ENCODE data around the gene LFNG. TPM values are rescaled to one million over a fixed set of nuclear protein-coding genes. Genes with fewer than 3 reads are reported as not detected.

Gene LFNG
- total RNA-seq, 1 experiment from 2014 or later, result 5.6 TPM

DNA sequence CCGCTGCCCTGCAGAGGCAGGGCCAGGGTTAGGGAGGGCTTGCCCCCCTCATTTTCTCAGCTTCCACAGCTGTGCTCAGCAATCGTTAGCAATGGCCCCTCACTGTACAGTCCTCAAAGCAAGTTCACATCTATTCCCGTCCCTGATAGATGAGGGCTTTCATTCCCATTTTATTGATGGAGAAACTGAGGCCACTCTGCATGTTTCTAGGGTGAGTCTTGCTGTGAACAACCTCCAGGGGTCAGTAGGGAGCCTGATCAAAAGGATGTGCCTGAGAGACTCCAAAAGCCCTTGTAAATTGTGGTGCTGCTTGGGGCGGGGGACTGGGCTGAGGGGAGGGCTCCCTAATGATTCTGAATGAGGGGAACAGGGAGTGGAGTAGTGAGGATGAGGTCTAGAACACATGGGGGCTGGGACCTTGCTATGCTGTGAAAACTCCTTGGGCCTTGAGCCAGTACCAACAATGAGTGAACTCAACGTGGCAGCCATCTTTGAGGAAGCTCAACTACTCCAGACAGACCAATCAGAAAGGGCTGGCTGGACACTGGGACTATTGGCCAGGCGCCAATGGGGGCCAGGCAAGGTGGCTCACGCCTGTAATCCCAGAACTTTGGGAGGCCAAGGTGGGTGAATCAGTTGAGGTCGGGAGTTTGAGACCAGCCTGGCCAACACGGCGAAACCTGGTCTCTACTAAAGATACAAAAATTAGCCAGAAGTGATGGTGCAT, 36.7 kb upstream of the LFNG start:
- in situ Hi-C loops (cut with HindIII; ENCODE audit: low sequenced_read_pairs), result no loop called here
- DNase-seq (ENCODE audit: low spot score), result no peak

DNA sequence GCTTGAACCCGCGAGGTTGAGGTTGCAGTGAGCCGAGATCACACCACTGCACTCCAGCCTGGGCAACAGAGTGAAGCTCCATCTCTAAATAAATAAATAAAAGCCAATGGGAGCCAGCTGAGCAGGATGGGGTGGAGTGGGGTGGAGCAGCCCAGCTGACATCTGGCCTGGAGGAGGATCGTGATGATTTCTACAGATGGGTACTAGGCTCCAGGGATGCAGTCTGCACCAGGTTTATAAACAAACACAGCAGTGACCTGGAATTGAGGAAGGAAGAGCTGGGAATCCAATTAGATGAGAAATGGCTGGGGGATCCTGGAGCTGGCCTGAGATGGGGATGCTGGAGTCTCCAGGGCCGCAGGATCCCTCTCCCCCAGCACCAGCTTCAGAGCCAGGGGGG, 36.1 kb upstream of the LFNG start:
- in situ Hi-C loops (cut with HindIII; ENCODE audit: low sequenced_read_pairs), result no loop called here
- no peak for DNase-seq (ENCODE audit: low spot score)

DNA sequence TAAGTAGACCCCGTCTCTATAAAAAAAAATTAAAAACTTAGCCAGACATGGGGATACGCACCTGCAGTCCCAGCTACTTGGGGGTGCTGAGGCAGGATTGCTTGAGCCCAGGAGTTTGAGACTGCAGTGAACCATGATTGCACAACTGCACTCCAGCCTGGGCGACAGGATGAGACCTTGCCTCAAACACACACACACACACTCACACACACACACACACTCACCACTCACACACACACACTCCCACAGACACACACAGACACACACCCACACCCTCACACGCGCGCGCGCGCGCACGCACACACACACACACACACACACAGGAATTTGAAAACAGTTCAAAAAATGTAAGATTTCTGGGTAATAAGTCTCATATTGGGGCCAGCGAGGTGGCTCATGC, 34.7 kb upstream of the LFNG start:
- in situ Hi-C loops (cut with HindIII; ENCODE audit: low sequenced_read_pairs), result no loop called here
- DNase-seq (ENCODE audit: low spot score), result no peak

DNA sequence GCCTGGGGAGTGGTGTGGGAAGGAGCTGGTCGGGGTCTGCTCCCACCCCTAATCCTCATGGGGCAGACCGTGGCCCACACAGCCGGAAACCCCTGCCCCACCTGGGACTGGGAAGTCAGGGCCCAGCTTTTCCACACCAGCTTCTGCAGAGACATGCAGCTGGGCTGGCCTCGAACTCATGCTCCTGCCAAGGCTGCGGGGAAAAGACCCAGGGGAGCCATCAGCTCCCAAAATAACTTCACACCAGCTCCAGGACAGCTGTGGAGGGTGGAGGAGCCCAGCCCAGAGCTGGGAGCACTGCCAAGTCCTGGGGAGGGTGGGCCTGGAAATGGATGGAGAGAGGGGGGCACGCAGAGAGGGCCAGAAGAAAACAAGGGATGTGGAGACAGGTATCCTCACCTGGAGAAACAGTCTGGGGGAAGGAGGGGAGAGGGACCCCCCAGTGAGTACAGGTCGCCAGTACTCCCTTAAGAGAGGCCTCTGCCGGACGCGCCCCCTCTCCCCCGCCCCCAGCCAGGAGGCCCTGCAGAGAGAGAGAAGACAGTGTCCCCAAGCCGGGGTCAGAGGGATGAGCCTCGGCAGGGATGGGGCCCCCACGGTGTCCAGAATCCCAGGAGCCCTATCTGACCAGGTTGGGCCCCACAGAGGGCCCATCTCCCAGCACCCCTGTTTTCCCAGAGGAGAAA, 31.8 kb upstream of the LFNG start:
- DNase-seq (ENCODE audit: low spot score), result no peak
- in situ Hi-C loops (cut with HindIII; ENCODE audit: low sequenced_read_pairs), result no loop called here

DNA sequence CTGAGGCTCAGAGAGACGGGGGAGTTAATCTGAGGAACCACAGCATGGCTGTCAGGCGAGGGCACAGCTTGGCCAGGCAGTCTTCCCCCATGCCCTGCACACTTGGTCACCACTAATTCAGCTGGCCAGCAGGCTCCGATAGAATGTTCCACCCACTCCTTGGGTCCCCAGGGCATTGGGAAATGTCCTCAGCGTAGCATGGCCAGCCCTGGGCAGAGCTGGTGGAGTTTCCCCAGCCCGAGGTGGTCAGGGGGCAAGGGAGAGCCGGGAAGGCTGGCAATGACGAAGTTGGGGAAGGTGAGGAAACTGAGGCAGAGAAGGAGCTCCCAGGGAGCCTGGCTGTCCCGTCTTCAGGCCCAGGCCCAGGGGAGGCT, 31.3 kb upstream of the LFNG start:
- in situ Hi-C loops (cut with HindIII; ENCODE audit: low sequenced_read_pairs), result no loop called here

DNA sequence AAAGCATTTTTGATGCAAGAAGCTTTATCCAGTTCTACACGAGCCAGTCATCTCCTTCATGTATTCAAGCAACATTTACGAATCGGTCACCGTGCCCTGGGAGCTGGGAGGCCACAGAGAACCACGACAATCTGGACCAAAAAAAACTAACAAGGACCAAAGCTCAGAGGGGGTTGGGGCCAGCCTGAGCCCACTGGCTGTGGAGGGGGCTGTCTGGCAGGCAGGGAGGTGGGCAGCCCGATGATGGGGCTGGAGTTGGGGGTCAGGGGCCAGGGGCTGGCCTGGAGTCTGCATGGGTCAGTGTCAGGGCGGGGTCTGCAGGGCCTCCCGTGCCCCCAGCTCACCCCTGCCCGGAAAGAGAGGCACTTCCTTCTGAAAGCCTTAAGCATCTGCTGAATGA, 30.9 kb upstream of the LFNG start:
- DNase-seq (ENCODE audit: low spot score), result no peak
- in situ Hi-C loops (cut with HindIII; ENCODE audit: low sequenced_read_pairs), result no loop called here

More for the DNA sequence above, 31.3 kb upstream of the LFNG start:
- DNase-seq (ENCODE audit: low spot score), result no peak

DNA sequence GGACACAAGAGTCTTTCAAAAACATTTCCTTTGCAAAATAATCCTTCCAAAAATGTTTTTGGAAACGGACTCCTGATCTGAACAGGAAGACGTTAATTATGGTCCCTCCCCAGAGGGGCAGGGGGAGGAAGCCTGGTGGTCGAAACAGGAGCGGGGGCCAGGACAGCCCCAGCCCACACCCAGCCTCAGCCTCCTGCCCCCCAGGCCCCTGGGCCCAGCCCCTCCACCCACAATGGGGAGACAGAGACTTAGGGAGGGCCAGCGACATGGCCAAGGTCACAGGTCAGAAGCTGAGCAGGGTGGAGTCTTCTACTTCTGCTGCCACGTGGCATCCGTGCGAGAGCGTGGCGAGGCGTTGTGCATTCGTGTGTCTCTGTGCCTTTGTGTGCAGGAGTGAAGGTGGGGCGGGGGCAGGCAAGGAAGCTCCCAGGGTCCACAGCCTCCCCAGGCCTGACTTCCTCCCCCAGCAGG, 29.4 kb upstream of the LFNG start:
- no peak for DNase-seq (ENCODE audit: low spot score)
- in situ Hi-C loops (cut with HindIII; ENCODE audit: low sequenced_read_pairs), result no loop called here

DNA sequence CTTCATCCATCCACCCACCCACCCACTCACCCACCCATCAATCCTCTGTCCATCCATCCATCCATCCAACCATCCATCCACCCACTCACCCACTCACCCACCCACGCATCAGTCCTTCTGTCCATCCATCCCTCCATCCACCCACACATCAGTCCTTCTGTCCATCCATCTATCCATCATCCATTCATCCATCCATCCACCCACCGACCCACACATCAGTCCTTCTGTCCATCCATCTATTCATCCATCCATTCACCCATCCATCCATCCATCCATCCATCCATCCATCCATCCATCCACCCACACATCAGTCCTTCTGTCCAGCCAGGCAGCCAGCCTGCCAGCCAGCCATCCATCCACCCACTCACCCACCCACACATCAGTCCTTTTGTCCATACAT, 27.5 kb upstream of the LFNG start:
- in situ Hi-C loops (cut with HindIII; ENCODE audit: low sequenced_read_pairs), result no loop called here
- no peak for DNase-seq (ENCODE audit: low spot score)

DNA sequence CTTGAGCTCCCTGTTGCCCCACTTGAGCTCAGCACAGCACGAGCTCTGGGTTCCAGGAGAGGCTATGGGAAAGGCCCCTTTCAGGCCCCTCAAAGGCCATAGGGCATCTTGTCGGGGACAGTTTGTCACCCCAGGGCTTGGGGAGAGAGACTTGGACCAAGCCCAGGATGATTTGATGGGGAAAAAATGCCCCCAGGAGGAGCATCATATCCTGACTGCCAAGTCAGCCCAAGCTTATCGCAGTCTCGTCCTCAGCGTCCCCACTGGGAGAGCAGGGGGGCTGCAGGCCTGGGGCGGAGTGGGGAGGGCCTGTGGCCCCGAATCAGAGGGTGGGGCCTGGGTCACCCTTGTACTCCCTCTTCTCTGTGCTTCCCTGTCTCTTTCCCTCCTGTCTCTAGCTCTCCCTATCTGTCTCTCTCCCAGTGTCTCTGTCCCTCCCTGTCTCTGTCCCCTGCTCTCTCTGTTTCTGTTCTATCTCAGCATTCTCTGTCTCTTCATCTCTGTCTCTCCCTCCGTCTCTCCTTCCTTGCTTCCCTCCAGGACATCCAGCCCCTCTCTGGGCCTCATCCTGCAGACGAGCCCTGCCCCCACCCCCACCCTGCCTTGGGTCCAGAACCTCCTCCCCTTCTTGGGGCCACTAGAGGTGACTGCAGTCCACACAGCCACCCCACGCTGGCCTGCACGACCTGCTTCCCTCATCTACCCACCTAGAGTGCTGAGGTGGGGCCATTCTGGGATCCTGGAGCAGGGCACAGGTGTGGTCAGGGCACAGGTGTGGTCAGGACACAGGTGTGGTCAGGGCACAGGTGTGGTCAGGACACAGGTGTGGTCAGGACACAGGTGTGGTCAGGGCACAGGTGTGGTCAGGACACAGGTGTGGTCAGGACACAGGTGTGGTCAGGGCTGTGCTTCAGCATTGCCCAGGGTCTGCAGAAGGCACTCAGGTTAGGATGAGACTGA, 26.1 kb upstream of the LFNG start:
- DNase-seq (ENCODE audit: low spot score), result no peak
- in situ Hi-C loops (cut with HindIII; ENCODE audit: low sequenced_read_pairs), result no loop called here

DNA sequence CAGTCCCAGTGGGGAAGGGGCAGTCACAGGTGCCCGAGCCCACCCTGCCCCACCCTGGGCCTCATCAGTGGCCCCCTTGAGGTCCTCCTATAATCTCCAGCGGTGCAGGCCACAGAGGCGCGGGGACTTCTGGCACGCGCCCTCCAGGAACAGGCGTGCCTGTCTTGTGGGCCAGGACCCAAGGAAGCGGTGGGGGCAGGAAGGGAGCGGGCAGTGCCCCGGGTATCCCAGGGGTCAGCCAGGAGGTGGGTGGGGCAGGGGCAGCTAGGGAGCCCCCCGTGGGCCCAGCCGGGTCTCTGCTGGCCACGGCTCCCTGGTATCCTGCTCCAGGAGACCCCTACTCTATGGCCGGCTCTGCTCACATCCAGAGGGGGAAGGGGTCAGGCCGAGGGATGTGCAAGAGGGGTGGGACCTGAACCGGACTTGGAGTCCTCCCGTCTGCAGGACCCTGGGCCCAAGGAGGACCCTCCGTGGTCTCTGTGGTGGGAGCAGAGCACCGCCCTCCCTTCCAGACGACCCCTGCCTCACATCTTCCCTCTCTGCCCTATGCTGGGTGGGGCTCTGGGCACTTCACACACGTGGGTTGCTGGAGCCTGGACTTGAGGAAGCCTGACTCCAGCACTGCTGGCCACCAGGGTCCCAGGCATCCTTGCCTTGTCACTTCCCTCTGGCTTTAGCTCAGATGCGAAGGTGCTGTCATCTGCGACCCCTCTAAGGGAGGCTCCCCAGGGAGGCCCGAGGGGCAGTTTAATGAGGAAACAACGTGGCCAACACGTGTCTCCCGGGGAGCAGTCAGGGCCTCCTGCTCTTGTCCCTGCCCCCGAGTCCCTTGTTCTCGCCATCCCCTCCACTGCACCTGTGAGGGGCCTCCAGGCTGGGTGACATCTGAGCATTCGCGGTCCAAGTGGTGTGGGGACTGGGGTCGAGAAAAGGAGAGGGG, 25.1 kb upstream of the LFNG start:
- DNase-seq (ENCODE audit: low spot score), result no peak

DNA sequence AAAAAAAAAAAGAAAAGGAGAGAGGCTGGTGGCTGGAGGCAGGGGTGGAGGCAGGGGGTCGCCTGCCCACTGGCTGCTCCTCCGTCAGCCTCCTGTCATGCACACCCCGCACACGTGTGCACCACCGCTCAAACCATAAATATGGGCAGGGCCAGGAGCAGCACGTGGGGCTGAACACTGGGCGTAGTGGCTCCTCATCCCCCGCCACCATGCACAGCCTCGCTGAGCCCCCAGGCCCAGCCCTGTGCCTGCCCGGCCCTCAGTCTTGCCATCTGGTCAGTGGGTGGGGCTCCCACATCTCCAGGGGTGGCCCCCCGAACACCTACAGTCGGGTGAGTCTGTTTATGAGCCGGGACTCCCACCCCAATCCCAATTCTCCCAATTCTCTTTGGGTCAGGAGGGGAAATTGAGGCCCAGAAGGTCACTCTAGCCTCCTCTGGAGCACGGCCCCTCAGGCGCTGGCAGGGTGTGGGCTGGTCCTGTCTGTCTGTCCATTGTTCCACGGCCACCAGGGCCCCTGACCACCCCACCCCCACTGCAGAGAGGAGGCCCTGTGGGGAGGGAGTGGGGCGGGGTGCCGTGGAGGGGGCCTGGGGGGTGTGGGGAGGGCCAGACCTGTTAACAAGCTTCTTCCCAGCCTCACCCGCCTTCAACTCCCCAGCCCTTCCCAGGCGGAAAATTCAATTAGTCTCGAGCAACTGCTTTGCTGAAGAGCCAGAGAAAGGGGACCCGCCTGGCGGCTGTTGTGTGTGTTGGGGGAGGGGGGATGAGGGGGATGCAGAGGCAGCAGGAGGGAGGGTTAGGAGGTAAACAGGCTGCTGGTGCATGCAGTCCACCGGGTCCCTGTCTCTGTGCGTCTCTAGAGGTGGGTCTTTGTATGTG, 23.9 kb upstream of the LFNG start:
- no peak for DNase-seq (ENCODE audit: low spot score)

More for the DNA sequence above, 25.1 kb upstream of the LFNG start:
- in situ Hi-C loops (cut with HindIII; ENCODE audit: low sequenced_read_pairs), result no loop called here

DNA sequence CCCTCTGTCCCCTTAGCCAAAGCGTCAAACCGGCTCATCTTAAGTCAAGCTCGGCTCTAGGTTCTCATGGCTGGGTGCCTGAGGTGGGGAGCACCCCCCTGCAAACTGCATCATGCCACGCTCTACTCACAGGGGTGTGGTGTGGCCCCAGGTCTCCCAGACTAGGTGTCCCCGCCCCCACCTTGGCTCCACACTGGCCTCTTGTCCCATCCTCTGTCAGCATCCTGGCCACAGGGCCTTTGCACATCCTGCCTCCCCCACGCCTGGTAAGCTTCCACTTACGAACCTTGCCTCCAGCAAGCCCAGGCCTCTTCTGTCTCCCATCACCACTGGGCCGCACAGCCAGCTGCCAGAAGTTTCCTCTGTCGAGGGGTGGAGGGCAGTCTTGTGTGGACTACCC, 23.2 kb upstream of the LFNG start:
- in situ Hi-C loops (cut with HindIII; ENCODE audit: low sequenced_read_pairs), result no loop called here
- DNase-seq (ENCODE audit: low spot score), result no peak

More for the DNA sequence above, 23.9 kb upstream of the LFNG start:
- in situ Hi-C loops (cut with HindIII; ENCODE audit: low sequenced_read_pairs), result no loop called here

DNA sequence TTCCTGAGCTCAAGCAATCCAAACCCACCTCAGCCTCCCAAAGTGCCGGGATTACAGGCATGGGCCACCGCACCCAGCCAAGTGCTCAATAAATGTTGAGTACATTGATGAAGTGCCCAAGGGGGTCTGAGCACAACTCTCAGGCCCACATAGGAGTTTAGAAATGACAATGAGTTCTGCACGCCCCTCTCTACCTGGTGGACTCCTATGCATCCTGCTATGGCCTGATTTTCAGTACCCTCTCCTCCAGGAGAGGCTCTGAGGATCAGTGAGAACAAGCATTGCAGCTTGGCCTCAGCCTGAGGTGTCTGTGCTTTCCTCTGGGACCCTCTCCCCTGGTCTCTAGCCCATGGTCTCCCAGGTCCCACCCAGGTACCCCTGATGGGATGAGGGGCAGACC, 22.5 kb upstream of the LFNG start:
- no peak for DNase-seq (ENCODE audit: low spot score)
- in situ Hi-C loops (cut with HindIII; ENCODE audit: low sequenced_read_pairs), result no loop called here

DNA sequence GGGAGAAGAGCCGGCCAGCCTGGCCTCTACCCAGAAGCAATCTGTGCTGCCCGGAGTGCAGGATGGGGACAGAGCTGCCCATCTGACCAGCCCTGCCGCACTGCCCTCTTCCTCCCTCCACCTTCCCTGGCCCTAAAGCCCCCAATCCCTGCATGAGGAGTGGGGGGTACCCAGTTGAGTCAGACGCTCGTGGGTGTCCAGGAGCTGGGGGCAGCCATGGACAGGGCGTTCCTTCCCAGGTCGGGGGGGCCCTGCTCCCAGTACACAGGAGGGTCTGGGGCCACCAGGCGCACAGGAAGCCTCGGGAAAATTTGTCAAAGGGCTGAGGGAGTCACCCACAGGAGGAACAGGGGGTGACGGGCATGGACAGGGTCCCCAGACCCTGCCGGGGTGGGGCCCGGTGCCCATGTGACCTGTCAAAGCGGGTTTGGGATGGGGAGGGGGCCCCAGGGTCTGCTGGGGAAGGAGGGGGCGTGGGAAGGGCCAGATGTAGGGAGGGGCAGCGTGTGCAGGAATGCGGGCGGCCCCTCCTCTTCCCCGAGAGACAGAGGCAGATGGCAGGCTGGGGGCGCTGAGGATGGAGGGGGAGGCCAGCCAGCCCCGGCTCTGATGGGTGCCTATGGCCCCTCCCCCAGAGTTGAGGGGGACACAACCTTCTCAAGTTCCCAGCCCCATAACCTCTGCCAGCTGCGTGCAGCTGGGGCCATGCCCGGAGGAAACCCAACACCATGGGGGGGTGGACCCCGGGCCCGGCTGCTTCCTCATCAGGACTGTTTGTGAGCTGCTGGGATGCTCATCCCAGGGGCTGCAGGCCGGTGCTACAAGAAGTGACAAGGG, 21.9 kb upstream of the LFNG start:
- in situ Hi-C loops (cut with HindIII; ENCODE audit: low sequenced_read_pairs), result no loop called here
- no peak for DNase-seq (ENCODE audit: low spot score)

DNA sequence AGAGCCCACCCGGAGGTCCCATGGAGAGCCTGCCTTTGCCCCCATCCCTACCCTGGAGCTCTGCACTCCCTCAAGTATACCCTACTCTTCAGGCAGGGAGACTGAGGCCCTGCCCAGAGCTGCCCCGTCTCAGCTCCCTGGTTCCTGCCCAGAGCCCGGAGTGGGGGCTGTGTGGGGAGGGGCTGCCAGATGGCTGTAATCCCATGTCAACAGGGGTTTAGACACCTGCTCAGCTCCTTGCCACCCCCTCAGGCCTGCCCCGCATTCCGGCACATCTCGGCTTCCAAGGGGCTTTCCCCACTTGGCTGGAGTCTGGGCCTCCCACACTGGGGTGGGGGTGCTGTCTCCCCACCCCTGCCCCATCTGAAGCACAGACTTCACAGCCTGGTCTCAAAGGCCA, 20.9 kb upstream of the LFNG start:
- in situ Hi-C loops (cut with HindIII; ENCODE audit: low sequenced_read_pairs), result no loop called here
- no peak for DNase-seq (ENCODE audit: low spot score)

DNA sequence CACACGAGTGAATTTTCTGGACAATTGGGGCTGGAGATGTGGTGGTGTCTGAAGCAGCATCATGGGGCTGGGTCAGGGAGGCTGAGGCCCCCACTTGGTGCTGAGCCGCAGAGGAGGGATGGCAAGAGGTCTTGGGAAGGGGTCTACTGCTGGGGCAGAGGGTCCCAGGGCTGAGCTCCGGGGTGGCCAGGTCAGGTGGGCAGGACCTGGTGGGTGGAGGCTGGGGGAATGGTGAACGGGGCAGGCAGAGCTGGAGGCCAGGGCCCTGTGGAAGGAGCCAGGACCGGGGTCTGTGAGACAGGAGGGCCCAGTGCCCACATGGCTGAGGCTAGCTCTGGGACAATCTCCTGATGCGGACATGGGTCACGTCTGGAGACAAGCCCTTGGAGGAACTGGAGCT, 20.4 kb upstream of the LFNG start:
- in situ Hi-C loops (cut with HindIII; ENCODE audit: low sequenced_read_pairs), result no loop called here
- no peak for DNase-seq (ENCODE audit: low spot score)
